ENCODE results near the gene KAT6B. TPM values are rescaled to one million over a fixed set of nuclear protein-coding genes. Genes with fewer than 3 reads are reported as not detected.

Gene KAT6B
- total and polyA plus RNA-seq, 10 of the 15 experiments (the other 5 are each of a cell fraction or from before 2014, with no cell fraction given), result 2.7 to 22.6 (median 15.7) TPM

DNA sequence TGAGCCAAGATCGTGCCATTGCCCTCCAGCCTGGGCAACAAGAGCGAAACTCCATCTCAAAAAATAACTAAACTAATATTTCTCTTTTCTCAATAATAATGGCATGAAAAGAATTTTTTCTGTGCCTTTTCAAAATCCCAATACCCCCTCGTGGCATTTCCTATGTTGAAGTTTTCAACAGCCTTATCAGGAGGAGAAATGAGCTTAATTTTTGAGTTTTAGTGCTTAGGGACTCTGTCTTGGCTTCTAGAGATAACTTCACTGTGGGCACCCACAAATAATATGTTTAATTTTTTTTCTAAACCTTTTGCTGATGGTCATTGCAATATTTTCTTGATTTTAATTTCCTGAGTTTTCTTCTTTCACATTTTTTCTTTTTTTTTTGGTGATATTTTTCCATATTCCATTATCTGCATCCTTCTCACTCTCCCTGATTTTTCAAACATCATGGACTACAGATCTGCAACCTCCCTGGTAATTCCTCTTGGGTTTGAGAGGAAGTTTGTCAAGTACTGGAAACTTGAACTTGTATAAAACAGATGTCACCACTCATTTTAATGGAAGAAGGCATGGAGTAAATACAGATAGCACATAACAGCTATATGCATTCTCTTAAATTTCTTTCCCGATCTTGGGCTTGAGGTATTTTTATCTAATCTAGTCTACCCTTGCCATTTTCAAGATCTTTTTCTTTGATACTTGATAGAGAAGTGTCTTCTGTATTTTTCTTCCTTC is 84.0 kb downstream of the KAT6B start (continued):
- TF ChIP-seq ZNF592 (IDR thresholded peaks at IDR 0.05), result no peak
- no peak for TF ChIP-seq ZNF274 (IDR thresholded peaks at IDR 0.05; ENCODE audit: insufficient read depth, insufficient read length)
- no peak for TF ChIP-seq RELB (IDR thresholded peaks at IDR 0.05; ENCODE audit: low read depth)
- TF ChIP-seq, protein P1, sequence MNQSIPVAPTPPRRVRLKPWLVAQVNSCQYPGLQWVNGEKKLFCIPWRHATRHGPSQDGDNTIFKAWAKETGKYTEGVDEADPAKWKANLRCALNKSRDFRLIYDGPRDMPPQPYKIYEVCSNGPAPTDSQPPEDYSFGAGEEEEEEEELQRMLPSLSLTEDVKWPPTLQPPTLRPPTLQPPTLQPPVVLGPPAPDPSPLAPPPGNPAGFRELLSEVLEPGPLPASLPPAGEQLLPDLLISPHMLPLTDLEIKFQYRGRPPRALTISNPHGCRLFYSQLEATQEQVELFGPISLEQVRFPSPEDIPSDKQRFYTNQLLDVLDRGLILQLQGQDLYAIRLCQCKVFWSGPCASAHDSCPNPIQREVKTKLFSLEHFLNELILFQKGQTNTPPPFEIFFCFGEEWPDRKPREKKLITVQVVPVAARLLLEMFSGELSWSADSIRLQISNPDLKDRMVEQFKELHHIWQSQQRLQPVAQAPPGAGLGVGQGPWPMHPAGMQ (IDR thresholded peaks at IDR 0.05; ENCODE audit: borderline replicate concordance), result no peak
- no peak for TF ChIP-seq HCFC1 (IDR thresholded peaks at IDR 0.05; ENCODE audit: low read length)
- no peak for TF ChIP-seq NFYA (IDR thresholded peaks at IDR 0.05; ENCODE audit: borderline replicate concordance, low read depth, low read length)
- TF ChIP-seq SMAD1 (IDR thresholded peaks at IDR 0.05; ENCODE audit: low read depth, partially characterized antibody), result no peak
